Rectal smooth muscle tissue (tissue), 1 donor: ENCODE data around the gene PHF21B.

ENCODE experiments used
- H3K27ac ChIP-seq: one replicate; pipeline ENCODE4 v1.7.0; 2013; ENCODE audit warnings: low read depth, low read length, inconsistent platforms
- H3K27me3 ChIP-seq: one replicate; pipeline ENCODE4 v1.7.0; 2013; ENCODE audit warnings: low read length; ENCODE audit not compliant: control insufficient read depth, insufficient read depth
- H3K36me3 ChIP-seq: one replicate; pipeline ENCODE4 v1.7.0; 2013; ENCODE audit warnings: low read length; ENCODE audit not compliant: control insufficient read depth, insufficient read depth
- H3K4me1 ChIP-seq: one replicate; pipeline ENCODE4 v1.7.0; 2013; ENCODE audit warnings: low read length; ENCODE audit not compliant: control insufficient read depth, insufficient read depth
- H3K4me3 ChIP-seq: one replicate; pipeline ENCODE4 v1.7.0; 2013; ENCODE audit warnings: low read length
- H3K9ac ChIP-seq: one replicate; pipeline ENCODE4 v1.7.0; 2013; ENCODE audit warnings: low read length

PHF21B gene

DNA sequence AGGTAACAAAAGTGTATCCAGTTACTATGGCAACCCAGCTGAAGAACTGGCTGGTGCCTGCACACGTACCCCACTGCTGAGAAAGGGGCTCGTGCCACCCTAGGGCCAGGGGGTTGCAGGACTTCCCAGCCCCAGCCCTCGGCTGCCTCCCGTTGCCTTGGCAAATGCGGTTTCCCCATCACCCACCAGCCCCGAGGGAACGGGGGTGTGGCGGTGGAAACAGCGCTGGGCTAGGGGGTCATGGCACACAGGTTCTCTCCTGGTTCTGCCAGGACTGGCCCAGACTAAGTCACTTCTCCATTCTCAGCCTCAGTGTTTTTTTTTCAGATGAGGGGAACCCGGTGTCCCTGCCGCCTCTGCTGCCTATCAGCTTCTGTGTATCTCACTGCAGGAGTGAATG lies 27.9 kb downstream of the PHF21B start:
- H3K27ac ChIP-seq, result no peak overlapping the region
- H3K4me3 ChIP-seq, result no peak overlapping the region
- no peaks in the 10 kb centered on the region for H3K4me1 ChIP-seq
- no peak overlapping the region for H3K9ac ChIP-seq
- H3K36me3 ChIP-seq, result no peaks in the 10 kb centered on the region
- peaks cover 5% of the 10 kb centered on the region for H3K27me3 ChIP-seq

DNA sequence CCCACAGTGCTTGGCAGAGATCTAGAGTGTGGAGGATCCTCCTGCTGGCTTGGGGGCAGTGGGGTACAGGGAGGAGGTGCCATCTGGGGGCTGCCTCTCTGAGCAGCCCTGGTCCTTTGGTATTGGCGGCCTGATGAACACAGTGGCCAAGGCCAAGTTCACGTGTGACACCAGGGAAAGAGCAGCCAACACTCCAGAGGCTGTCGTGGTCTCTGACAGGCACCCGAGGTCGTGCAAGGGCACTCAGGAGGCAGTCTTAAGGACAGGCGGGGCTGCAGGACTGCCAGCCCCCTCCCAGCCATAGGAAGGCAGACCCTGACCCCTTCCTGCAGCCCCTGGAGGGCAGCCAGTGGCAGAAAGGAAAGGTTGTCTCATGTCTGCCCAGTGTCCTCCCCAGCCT lies 30.7 kb downstream of the PHF21B start:
- no peak overlapping the region for H3K9ac ChIP-seq
- H3K27ac ChIP-seq, result no peak overlapping the region
- no peaks in the 10 kb centered on the region for H3K36me3 ChIP-seq
- peaks cover 5% of the 10 kb centered on the region for H3K27me3 ChIP-seq
- no peaks in the 10 kb centered on the region for H3K4me1 ChIP-seq
- no peak overlapping the region for H3K4me3 ChIP-seq

DNA sequence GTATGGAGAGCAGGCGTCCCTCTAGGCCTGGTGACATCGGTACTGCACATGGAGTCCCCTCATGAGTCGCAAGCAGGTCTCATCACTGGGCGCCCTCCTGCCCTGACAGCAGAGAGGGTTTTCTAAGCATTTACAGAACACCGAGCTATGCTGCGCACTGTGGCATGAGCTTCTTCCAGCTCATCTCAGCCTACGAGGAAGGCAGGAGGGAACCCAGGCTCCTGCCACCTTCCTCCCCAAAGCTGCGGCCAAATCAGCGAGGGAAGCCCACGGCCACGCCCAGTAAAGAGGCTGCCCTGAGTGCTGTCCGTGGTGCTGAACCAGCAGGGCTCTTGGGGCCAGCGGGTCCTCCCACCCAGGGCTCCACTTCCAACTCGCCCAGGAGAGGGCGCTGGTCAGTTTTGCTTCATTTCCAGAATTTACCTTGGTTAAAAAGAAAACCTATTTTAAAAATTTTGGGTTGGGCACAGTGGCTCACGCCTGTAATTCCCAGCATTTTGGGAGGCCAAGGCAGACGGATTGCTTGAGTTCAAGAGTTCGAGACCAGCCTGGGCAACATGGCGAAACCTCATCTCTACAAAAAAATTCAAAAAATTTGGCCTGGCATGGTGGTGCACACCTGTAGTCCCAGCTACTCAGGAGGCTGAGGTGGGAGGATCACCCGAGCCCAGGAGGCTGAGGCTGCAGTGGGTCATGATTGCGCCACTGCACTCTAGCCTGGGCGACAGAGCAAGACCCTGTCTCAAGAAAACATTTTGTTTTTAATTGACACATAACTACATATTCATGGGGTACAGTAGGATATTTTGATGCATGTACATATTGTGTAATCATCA lies 34.2 kb downstream of the PHF21B start:
- Histone ChIP-seq H3K27ac (no peak overlapping the region), H3K4me3 (no peak overlapping the region), H3K9ac (no peak overlapping the region), H3K27me3 (peaks cover 2% of the 10 kb centered on the region), H3K36me3 (no peaks in the 10 kb centered on the region), H3K4me1 (no peaks in the 10 kb centered on the region)

DNA sequence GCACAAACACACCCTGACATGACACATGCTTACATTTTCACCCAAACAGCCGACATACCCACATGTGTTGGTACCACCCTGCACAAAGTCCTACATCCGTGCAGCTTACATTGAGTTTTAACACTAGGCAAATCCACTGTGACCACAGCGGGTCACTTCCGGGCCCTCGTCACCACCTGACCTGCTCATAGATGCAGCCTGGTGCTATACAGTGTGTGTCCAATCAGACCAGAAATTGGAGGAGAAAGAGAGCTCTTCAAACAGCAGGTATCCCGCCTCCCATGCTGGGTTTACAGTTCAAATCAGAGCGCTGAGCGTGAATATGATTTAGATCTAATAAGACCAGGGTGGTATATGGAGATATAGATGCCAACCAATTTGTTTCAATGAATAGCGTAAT lies 35.4 kb downstream of the PHF21B start:
- H3K27me3 ChIP-seq, result peaks cover 2% of the 10 kb centered on the region

DNA sequence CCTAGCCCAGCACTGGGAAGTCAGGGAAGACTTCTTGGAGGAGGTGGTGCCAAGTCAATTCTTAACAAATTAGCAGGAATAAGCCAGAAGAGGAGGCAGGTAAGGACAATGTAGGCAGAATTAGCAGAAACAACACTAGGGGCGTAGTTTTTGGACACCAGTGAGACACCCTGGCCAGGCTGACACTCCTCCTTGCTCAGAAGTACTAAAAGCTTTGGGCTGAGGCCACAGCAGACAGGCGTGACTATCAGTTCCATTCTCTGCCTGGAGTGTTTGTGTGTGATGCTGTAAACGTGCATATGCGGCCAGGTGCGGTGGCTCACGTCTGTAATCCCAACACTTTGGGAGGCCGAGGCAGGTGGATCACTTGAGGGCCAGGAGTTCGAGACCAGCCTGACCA lies 36.0 kb downstream of the PHF21B start:
- H3K9ac ChIP-seq, result no peak overlapping the region
- no peak overlapping the region for H3K4me3 ChIP-seq
- H3K36me3 ChIP-seq, result no peaks in the 10 kb centered on the region
- peaks cover 2% of the 10 kb centered on the region for H3K27me3 ChIP-seq
- no peak overlapping the region for H3K27ac ChIP-seq
- no peaks in the 10 kb centered on the region for H3K4me1 ChIP-seq

More for the DNA sequence above, 35.4 kb downstream of the PHF21B start:
- no peak overlapping the region for H3K9ac ChIP-seq
- no peaks in the 10 kb centered on the region for H3K4me1 ChIP-seq
- H3K27ac ChIP-seq, result no peak overlapping the region
- no peaks in the 10 kb centered on the region for H3K36me3 ChIP-seq
- no peak overlapping the region for H3K4me3 ChIP-seq

DNA sequence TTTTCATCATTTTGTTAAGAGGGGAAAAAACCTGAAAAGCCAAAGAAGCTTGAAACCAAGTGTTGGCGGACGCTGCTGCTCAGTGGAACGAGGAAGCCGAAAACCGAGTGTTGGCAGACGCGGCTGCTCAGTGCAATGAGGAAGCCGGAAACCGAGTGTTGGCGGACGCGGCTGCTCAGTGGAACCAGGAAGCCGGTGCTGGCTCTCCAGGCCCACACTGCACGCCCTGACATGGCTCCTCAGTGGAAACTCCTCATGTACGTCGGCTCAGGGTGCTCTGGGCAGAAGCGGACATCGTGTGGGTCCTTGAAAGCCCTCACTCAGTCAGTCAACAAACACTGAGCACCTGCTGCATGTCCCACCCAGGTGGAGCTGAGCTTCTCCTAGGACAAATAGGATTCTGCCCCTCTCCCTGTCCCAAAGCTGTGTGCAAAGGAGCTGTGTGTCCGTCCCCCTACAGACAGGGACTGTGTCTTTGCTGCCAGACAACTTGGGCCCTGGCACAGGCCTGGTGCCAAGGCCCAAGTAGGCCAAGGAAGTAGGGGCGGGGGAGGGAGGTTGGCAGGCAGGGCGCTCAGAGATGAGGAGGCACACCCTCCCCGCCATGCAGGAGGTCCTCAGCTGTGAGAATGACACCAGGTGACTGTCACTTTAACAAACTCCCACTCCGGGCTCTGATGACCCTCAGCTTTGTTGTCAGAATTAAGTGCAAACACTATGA lies 37.3 kb downstream of the PHF21B start:
- Histone ChIP-seq H3K4me3 (no peak overlapping the region), H3K4me1 (no peaks in the 10 kb centered on the region), H3K27me3 (peaks cover 2% of the 10 kb centered on the region)

DNA sequence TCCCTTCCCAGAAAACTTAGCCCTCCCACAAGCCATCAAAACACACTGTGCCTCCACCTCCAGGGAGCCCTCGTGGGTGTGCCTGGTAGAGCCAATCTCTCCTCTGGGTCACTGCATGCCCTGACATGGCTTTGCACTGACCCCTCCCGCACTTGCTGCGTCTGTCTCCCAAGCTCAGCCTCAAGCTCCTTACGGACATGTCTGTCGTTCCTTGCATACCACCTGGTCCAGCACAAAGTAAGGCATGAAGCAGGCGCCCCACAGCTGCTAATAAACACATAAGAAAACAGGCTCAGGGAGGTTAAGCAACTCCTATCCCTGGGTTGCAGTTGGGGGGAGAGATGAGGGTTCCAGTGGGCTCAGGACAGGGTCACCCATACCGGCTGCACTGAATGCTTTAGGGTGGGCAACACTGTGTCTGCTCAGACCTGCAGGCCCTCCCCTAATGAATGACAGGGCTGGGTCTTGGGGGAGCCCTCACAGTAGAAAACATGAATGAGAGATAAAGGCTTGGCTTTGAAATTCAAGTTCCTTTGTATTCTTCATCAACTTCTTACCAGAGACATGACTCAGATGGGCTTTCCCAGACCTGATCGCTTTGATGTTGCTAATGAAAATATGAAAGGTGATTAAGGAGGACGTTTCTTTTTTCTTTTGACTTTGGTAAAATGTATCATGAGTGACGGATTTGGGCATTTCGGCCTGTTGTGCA lies 38.0 kb downstream of the PHF21B start:
- Histone ChIP-seq H3K27ac (no peak overlapping the region), H3K9ac (no peak overlapping the region), H3K36me3 (no peaks in the 10 kb centered on the region), H3K4me1 (no peaks in the 10 kb centered on the region), H3K4me3 (no peak overlapping the region), H3K27me3 (peaks cover 2% of the 10 kb centered on the region)

More for the DNA sequence above, 37.3 kb downstream of the PHF21B start:
- H3K27ac ChIP-seq, result no peak overlapping the region
- H3K36me3 ChIP-seq, result no peaks in the 10 kb centered on the region
- no peak overlapping the region for H3K9ac ChIP-seq

DNA sequence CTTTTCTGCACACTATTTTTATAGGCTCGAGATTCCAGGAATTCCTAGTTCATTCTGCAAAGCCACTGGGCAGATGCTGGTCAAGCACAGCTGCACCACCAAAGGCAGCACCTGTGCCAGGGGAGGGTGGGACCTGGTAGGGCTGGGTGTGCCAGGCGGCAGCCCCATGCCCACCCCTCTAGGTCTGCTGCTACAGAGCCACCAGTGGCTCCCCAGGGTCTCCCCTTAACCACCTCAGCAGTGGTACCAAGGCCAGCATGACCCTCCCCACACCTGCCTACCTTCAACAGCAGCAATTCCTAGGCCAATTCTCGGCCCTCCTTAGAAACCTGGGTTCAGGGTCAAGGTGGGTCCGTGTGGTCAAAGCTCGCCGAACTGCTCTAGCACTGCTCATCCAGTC lies 39.5 kb downstream of the PHF21B start:
- H3K27ac ChIP-seq, result no peak overlapping the region
- H3K9ac ChIP-seq, result no peak overlapping the region
- H3K27me3 ChIP-seq, result peaks cover 2% of the 10 kb centered on the region
- no peaks in the 10 kb centered on the region for H3K36me3 ChIP-seq
- H3K4me1 ChIP-seq, result no peaks in the 10 kb centered on the region
- H3K4me3 ChIP-seq, result no peak overlapping the region

DNA sequence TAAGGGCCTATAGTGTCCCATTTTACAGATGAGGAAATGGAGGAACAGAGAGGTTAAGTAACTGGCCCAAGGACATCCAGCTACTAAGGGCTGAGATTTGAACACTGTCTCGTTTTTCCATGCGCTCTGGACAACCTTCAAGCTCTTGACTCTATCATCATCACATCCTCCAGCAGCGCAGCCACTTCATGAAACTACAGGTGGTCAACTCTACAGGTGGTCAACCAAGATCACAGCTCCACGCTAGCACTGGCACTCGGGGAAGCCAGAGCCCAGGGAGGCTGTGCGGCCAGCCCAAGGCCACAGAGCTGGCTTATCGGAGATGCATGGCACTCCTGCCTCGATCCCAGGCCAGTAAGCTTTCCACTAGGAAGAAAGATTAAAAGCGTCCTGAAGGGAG lies 40.0 kb downstream of the PHF21B start:
- Histone ChIP-seq H3K9ac (no peak overlapping the region), H3K4me1 (no peaks in the 10 kb centered on the region), H3K27me3 (peaks cover 2% of the 10 kb centered on the region), H3K27ac (no peak overlapping the region), H3K36me3 (no peaks in the 10 kb centered on the region), H3K4me3 (no peak overlapping the region)

DNA sequence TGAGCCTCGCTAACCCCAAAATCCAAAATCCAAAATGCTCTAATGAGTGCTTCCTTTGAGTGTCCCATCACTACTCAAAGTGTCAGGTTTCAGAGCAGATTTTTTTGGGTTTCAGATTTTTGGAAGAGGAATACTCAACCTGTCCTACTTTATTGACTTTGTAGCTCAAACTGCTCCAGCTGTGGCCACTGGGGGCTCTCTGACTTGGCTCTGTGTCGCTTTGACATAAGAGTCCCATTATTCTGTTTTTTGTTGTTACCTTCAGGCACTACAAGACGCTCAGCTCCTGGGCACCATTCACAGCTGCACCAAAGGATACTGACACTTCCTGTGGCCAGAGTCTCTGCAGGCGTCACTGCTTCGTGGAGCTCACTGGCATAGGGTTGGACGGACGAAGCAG lies 41.1 kb downstream of the PHF21B start:
- no peaks in the 10 kb centered on the region for H3K36me3 ChIP-seq
- peaks cover 2% of the 10 kb centered on the region for H3K27me3 ChIP-seq
- no peak overlapping the region for H3K9ac ChIP-seq
- H3K4me3 ChIP-seq, result no peak overlapping the region
- no peak overlapping the region for H3K27ac ChIP-seq
- H3K4me1 ChIP-seq, result no peaks in the 10 kb centered on the region

DNA sequence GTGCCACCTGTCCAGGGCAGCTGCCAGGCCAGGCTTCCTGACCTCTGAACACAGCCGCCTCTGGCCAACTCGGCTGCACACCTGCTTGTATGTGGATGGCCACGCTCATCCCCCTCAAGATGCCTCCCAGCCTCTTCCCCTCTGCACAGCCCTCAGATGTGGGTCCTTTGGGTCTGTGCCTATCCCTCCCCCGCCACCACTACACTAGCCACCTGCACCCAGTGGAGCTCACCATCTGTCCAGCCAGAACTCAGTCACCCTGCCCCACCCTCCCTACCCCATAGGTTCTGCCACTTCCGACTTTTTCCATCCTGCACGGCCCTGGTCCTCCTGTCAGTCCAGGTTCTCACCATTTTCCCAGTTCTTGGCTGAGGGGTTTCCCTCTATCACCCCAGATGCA lies 44.6 kb downstream of the PHF21B start:
- Histone ChIP-seq H3K9ac (no peak overlapping the region), H3K4me1 (no peaks in the 10 kb centered on the region), H3K4me3 (no peak overlapping the region), H3K27me3 (no peaks in the 10 kb centered on the region), H3K36me3 (no peaks in the 10 kb centered on the region), H3K27ac (no peak overlapping the region)

DNA sequence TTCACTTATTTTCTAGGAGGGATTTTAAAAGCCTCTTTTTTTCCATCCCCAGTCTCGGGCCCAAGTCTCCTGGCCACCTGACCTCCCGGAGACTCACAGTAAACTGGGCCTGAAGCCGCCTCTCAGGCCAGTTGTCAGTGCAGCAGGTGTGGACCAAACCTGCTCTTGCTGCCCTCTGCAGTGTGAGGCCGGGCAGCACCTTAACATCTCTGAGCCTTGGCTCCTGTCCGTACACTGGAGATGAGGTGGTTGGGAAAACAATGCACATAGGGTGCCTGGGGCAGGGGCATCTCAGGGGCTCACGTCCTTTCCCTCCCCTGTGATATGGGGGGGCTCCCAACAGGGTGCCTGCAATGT lies 45.1 kb downstream of the PHF21B start:
- H3K27me3 ChIP-seq, result no peaks in the 10 kb centered on the region
- H3K4me1 ChIP-seq, result no peaks in the 10 kb centered on the region
- H3K4me3 ChIP-seq, result no peak overlapping the region
- H3K9ac ChIP-seq, result no peak overlapping the region
- no peak overlapping the region for H3K27ac ChIP-seq
- no peaks in the 10 kb centered on the region for H3K36me3 ChIP-seq
